GM19240 (cell line): ENCODE data around the gene TEX51.

Source experiments
- DNase-seq: peaks from one replicate; pipeline ENCODE4 v3.0.0; 2011; ENCODE audit warnings: low spot score; ENCODE audit not compliant: insufficient read length

Gene TEX51

GRCh38 chr2:126891681-126892500, 6.8 kb upstream of the TEX51 start:
- DNase-seq, result no peak

GRCh38 chr2:126893153-126893552, 5.5 kb upstream of the TEX51 start:
- no peak for DNase-seq

- DNase-seq, result no peak
Measured at GRCh38 chr2:126893606-126894005, 5.1 kb upstream of the TEX51 start.

GRCh38 chr2:126894082-126894481, 4.6 kb upstream of the TEX51 start:
- DNase-seq, result no peak

GRCh38 chr2:126894585-126895182, 4.0 kb upstream of the TEX51 start:
- DNase-seq, result no peak

GRCh38 chr2:126895336-126895735, 3.4 kb upstream of the TEX51 start:
- DNase-seq, result no peak

- no peak for DNase-seq
Measured at GRCh38 chr2:126896471-126896870, 2.2 kb upstream of the TEX51 start.

GRCh38 chr2:126899616-126900185, 1.0 kb downstream of the TEX51 start:
- DNase-seq, result no peak

GRCh38 chr2:126900646-126901319, 2.1 kb downstream of the TEX51 start:
- DNase-seq, result no peak

GRCh38 chr2:126901459-126901858, 2.8 kb downstream of the TEX51 start:
- DNase-seq, result no peak

GRCh38 chr2:126902152-126902835, 3.6 kb downstream of the TEX51 start:
- DNase-seq, result no peak

- DNase-seq, result no peak
Measured at GRCh38 chr2:126902859-126903258, 4.2 kb downstream of the TEX51 start.

GRCh38 chr2:126905991-126906390, 7.3 kb downstream of the TEX51 start:
- DNase-seq, result no peak

- DNase-seq, result no peak
Measured at GRCh38 chr2:126906781-126907180, 8.1 kb downstream of the TEX51 start.

- DNase-seq, result no peak
Measured at GRCh38 chr2:126907671-126908070, 9.0 kb downstream of the TEX51 start.

GRCh38 chr2:126908721-126909177, 10.1 kb downstream of the TEX51 start:
- DNase-seq, result no peak

GRCh38 chr2:126909366-126909765, 10.7 kb downstream of the TEX51 start:
- DNase-seq, result no peak

- no peak for DNase-seq
Measured at GRCh38 chr2:126909781-126910180, 11.1 kb downstream of the TEX51 start.

GRCh38 chr2:126910637-126911036, 11.9 kb downstream of the TEX51 start:
- DNase-seq, result no peak

GRCh38 chr2:126911111-126911796, 12.6 kb downstream of the TEX51 start:
- no peak for DNase-seq

- DNase-seq, result no peak
Measured at GRCh38 chr2:126912201-126912600, 13.5 kb downstream of the TEX51 start.
